Epithelial cell of esophagus (primary cell): ENCODE measurements around the gene ZMYND15.
A peak's percentile ranks its signal among the peaks of the same experiment; 100 is the strongest.

ENCODE experiments used
- DNase-seq: peaks from one replicate; pipeline ENCODE4 v3.0.0; 2010; ENCODE audit warnings: low read depth
- H3K4me3 ChIP-seq: 2 replicates; pipeline ENCODE4 v1.5.1; 2011; ENCODE audit warnings: mild to moderate bottlenecking, low read length, control low read depth
- TF ChIP-seq, protein P1 (sequence below): IDR thresholded peaks from 2 replicates; pipeline ENCODE4 v1.5.1; 2011; ENCODE audit warnings: low read depth, mild to moderate bottlenecking, low read length, control low read depth, inconsistent platforms; ENCODE audit not compliant: insufficient read depth; ENCODE audit errors: missing control alignments

Gene ZMYND15

DNA sequence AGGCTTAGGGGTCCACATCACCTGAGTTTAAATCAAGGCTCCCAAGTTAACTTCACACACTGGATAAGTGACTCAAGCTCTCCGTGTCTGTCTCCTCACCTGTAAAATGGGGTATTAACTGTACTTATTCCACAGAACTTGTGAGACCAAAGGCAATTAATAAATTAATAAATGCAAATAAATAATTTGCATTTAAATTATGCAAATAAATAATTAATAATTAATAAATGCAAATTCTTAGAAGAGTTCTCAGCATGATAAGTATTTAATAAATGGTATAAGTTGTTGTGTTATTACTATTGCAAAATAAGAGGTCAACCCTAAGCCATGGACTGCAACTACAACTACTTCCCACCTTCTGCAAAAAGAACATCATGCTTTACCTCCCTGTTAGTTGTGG lies 13.8 kb downstream of the ZMYND15 start:
- DNase-seq: no peak
- TF ChIP-seq, protein P1, sequence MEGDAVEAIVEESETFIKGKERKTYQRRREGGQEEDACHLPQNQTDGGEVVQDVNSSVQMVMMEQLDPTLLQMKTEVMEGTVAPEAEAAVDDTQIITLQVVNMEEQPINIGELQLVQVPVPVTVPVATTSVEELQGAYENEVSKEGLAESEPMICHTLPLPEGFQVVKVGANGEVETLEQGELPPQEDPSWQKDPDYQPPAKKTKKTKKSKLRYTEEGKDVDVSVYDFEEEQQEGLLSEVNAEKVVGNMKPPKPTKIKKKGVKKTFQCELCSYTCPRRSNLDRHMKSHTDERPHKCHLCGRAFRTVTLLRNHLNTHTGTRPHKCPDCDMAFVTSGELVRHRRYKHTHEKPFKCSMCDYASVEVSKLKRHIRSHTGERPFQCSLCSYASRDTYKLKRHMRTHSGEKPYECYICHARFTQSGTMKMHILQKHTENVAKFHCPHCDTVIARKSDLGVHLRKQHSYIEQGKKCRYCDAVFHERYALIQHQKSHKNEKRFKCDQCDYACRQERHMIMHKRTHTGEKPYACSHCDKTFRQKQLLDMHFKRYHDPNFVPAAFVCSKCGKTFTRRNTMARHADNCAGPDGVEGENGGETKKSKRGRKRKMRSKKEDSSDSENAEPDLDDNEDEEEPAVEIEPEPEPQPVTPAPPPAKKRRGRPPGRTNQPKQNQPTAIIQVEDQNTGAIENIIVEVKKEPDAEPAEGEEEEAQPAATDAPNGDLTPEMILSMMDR: no peak
- H3K4me3 ChIP-seq: no peak overlapping the region

DNA sequence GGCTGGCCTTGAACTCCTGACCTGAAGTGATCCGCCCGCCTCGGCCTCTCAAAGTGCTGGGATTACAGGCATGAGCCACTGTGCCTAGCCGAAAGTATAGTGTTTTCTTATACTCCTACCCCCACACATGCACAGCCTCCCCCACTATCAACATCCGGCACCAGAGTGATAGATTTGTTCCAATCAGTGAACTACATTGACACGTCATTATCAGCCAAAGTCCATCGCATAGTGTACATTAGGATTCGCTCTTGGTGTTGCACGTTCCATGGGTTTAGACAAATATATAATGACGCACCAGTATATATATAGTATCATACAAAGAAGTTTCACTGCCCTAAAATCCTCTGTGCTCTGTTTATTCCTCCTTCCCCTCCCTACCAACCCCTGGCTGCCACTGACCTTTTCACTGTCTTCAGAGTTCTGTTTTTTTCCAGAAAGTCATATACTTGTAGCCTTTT lies 20.2 kb downstream of the ZMYND15 start:
- DNase-seq: no peak
- TF ChIP-seq, protein P1: no peak
- no peak overlapping the region for H3K4me3 ChIP-seq

GRCh38 chr17:4764595-4764994 lies 25.0 kb downstream of the ZMYND15 start:
- TF ChIP-seq, protein P1: no peak
- DNase-seq: no peak
- H3K4me3 ChIP-seq: no peak overlapping the region

DNA sequence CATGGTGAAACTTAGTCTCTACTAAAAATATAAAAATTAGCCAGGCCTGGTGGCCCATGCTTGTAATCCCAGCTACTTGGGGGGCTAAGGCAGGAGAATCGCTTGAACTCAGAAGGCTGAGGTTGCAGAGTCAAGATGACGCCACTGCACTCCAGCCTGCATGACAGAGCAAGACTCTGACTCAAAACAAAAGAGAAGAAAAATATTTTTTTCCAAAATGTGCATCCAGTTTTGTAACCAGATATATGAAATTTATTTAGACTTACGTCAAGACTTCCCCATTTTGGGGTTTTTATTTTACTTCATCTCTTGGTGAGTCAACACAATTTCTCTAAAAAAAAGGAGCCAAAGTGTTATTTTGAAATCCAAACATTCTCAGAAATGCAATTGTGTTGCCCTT lies 26.6 kb downstream of the ZMYND15 start:
- TF ChIP-seq, protein P1: no peak
- DNase-seq: no peak

DNA sequence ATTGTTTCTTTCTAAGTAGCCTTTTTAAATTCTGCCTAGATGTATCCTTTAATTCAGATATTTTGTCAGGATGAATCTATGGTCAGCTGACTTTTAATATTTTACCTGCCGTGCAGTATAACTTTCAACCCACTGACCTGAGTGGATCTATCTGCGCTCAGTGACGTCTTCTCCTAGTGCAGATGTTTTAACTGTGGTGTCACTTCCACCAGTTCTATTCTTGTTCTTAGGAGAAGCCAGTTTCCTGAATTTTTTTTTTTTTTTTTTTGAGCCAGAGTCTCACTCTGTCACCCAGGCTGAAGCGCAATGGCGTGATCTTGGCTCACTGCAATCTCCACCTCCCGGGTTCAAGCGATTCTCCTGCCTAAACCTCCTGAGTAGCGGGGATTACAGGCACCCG lies 27.1 kb downstream of the ZMYND15 start:
- TF ChIP-seq, protein P1: no peak
- no peak overlapping the region for H3K4me3 ChIP-seq
- no peak for DNase-seq

More for the DNA sequence above, 26.6 kb downstream of the ZMYND15 start:
- H3K4me3 ChIP-seq: no peak overlapping the region

GRCh38 chr17:4768298-4768697 lies 28.7 kb downstream of the ZMYND15 start:
- TF ChIP-seq, protein P1: no peak
- H3K4me3 ChIP-seq: no peak overlapping the region
- peak; percentile 43 for DNase-seq

DNA sequence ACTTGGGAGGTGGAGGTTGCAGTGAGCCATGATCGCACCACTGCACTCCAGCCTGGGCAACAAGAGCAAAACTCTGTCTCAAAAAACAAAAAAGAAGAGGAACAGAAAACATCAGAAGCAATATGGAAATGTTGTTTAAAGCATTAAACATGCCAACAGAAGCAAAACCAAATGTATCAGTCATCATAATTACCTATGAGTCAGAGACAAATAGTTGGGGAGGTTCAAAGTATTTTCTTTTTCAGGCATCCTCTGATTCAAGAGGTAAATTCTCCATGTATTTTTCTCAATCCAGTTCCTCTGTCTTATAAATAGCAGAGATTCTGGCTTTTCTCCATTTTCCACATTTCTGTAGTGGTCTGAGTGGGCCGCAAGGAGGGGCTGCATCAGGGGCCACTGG lies 30.0 kb downstream of the ZMYND15 start:
- TF ChIP-seq, protein P1: no peak
- H3K4me3 ChIP-seq: no peak overlapping the region
- peak; percentile 48 for DNase-seq
